GM21423 (cell line): ENCODE results near the gene ELOVL2.
"Not testable (repeated sequence)": the region's sequence is repeated elsewhere in the genome, so short reads cannot be mapped to it uniquely, and the experiment has no call there.

Source experiments
- ATAC-seq: cut with Tn5 transposase; IDR thresholded peaks from one replicate; pipeline ENCODE4 v1.9.1; 2021; ENCODE audit warnings: mild to moderate bottlenecking, moderate library complexity; ENCODE audit not compliant: unreplicated experiment

Gene ELOVL2, protein sequence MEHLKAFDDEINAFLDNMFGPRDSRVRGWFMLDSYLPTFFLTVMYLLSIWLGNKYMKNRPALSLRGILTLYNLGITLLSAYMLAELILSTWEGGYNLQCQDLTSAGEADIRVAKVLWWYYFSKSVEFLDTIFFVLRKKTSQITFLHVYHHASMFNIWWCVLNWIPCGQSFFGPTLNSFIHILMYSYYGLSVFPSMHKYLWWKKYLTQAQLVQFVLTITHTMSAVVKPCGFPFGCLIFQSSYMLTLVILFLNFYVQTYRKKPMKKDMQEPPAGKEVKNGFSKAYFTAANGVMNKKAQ

DNA sequence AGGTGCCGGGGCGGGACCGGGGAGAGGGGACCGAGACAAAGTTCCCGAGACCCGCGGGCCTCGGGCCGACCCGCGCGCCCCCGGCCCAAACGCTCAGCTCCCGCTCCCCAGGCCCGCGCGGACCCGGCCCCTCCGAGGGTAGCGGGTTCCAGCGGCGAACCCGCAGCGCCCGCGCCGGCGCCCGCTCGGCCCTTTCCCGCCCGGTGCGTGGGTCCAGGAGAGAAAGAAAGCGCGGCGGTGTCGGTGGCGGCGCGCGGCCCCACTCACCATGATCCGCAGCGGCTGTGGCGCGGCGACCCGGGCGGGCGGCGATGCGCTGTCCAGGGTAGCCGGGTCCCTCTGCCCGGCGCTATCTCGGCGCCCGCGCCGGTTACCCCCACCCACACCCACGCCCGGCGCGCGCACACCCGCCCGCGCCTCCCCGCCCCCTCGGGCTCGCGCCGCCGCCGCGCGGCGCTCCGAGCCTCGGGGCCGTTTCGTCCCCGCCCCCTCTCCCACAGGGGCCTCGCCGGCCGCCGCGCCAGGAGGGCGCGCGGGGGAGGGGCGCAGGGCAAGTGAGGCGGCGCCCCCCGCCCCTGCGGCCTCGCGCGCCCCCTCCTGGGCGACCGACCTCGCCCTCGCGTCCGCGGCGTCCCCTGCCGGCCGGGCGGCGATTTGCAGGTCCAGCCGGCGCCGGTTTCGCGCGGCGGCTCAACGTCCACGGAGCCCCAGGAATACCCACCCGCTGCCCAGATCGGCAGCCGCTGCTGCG, at the start of gene ELOVL2:
Gene ELOVL2, minus strand, starts transcription at position 345 of the 751 bp plus-strand sequence. Its CDS starts 75 bp downstream, at position 270.
- peak; percentile 53 for ATAC-seq

DNA sequence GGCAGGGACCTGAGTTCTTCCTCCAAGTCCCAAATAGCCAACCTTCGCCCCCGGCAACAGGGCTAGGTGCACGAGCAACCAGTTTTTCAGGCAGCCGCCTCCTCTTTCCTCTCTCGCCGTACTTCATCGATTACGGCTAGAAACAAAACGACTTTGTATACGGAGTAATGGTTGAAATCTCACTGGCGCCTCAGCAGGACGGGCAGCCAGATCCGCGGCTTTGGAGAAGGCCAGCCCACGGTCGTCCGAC, 49.2 kb upstream of the ELOVL2 start:
- peak; percentile 7 for ATAC-seq

DNA sequence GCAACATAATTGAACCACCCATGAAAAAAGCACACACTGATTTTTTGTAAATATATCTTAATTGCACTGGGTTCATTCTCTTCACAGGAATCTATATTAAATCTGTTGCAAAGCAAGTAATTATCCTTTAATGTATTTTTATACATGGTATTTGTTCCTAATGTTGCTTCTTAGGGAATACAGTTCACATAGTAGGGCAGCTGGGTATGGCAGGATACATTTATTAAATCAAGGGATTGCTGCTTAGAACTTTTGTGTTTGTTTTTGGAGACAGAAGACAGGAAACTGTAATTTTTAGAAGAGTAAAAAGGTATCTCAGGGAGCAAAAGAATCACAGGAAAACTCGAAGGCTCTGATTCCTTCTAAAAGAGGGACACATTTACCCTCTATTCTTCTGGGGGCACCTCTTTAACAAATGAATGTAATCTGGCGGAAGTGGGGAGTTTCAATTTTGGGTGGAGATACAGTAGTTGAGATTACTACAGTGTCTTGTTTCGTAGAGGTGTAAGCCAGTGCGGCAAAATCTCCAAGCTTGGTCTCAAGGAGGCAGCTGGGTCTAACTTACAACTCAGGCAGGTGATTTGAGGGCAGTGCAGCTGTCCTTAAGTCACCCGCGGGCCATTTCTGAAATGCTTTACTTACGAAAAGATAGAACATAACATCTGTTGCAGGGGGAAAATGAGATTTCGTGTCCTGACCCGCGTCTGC, 48.7 kb upstream of the ELOVL2 start:
- peak; percentile 33 for ATAC-seq

DNA sequence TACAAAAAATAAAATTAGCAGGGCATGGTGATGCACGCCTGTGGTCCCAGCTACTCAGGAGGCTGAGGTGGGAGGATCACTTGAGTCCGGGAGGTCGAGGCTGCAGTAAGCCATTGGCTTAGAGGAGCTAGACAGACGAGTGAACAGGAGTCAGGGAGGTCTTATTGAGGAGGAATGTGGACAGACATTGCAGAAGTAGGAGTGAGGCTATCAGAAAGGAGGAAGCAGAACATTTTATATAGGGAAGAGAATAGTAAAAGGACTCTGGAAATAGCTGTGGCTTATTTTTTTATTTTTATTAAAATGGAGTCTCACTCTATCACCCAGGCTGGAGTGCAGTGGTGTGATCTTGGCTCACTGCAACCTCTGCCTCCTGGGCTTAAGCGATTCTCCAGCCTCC, 47.0 kb upstream of the ELOVL2 start:
- ATAC-seq, result not testable (repeated sequence)

DNA sequence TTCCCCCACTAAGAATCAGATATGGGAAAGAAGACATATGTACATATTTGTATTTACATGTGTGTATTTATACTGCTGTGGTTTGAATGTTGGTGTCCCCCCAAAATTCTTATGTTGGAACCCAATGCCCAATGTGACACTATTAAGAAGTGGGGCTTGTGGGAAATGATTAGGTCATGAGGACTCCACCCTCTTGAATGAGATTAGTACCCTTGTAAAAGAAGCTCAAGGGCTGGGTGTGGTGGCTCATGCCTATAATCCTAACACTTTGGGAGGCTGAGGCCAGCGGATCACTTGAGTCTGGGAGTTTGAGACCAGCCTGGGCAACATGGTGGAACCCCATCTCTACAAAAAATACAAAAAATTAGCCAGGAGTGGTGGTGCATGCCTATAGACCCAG, 45.6 kb upstream of the ELOVL2 start:
- no peak for ATAC-seq

DNA sequence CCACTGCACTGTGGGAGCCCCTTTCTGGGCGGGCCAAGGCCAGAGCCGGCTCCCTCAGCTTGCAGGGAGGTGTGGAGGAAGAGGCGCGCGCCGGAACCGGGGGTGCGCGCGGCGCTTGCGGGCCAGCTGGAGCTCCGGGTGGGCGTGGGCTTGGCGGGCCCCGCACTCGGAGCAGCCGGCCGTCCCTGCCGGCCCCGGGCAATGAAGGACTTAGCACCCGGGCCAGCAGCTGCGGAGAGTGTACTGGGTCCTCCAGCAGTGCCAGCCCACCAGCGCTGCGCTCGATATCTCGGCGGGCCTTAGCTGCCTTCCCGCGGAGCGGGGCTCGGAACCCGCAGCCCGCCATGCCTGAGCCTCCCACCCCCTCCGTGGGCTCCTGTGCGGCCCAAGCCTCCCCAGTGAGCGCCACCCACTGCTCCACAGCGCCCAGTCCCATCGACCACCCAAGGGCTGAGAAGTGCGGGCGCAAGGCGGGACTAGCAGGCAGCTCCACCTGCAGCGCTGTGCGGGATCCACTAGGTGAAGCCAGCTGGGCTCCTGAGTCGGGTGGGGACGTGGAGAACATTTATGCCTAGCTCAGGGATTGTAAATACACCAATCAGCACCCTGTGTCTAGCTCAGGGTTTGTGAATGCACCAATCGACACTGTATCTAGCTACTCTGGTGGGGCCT, 43.2 kb upstream of the ELOVL2 start:
- not testable (repeated sequence) for ATAC-seq

DNA sequence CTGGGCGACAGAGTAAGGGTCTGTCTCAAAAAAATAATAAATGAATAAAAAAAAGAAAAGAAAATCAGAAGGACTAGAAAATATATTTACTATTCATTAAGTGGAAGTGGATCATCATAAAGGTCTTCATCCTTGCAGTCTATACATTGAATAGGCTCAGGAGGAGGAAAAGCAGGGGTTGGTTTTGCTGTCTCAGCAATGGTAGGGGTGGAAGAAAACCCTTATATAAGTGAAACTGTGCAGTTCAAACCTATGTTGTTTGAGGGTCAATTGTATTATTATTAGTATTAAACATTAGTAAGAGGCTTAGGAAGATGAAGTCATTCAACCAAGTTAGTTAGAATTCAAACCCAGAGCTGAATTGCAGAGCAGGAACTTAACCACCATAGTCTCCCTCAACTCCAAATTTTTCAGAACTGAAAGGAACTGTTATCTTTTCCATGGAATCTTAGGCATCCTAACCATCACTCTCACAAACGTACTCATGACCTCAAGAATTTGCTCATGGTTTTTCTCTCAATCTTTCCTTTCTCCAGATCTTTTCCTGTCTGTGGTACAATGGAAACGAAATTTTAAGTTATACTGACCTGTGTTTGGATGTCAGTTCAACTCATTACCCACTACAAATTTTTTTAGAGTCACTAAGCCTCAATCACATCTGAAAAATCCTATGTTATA, 41.8 kb upstream of the ELOVL2 start:
- ATAC-seq, result no peak

DNA sequence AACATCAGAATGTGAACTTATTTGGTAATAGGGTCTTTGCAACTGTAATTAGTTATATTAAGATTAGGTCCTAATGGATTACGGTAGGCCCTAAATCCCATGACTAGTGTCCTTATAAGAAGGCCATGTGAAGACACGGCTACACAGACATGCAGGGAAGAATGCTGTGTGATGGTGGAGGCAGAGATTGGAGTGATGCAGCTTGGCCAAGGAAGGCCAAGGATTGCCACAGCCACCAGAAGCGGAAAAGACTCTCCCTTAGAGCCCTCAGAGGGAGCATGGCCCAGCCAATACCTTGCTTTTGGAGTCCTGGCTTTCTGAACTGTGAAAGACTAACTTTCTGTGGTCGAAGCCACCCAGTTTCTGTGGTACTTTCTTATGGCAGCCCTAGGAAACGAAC, 39.9 kb upstream of the ELOVL2 start:
- no peak for ATAC-seq

DNA sequence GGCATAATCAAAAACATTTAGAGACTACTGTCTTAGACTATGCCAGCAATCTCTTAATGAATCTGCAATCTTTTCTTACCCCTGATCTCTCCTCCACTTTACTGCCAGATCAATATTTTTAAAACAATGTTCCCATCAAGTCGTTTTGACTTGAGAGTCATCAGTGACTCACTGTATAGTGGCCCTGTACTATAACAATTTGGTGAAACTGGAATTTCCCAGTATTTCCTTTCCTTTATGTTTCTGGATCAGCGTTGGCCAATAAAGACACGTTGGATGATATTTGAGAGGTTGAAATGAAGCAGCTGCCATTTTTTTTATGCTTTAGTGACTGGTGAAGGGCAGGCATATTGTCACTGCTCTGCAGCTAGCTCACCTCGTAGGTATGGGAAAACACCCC, 39.4 kb upstream of the ELOVL2 start:
- no peak for ATAC-seq

DNA sequence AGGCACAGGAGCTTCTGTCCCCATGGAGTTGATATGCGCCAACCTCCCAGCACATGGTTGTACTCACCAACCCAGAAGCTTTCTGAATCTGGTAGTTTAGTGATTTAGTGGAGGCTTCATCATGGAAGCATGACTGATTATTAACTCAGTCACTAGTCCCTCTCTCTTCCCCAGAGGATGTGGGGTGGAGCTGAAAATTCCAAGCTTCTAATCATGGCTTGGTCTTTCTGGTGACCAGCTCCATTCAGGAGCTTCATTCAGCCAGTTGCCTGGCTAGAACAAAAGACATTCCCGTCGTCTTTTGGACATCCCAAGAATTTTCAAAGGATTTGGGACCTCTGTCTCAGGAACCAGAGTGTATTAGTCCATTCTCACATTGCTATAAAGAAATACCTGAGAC, 36.2 kb upstream of the ELOVL2 start:
- no peak for ATAC-seq

DNA sequence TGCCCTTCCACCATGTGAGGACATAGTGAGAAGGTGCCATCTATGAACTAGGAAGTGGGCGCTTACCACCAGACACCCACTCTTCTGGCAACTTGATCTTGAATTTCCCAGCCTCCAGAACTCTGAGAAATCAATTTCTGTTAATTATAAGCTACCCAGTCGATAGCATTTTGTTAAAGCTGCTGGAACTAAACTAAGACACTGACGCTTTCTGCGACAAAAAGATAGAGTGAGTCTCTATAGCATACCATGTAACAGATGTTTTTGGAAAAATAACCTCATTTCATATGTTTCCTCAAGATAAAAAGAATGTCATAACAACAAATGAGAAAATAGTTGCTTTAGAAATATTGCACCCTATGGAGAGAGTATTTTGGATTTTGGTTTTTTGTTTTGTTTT, 34.2 kb upstream of the ELOVL2 start:
- no peak for ATAC-seq

DNA sequence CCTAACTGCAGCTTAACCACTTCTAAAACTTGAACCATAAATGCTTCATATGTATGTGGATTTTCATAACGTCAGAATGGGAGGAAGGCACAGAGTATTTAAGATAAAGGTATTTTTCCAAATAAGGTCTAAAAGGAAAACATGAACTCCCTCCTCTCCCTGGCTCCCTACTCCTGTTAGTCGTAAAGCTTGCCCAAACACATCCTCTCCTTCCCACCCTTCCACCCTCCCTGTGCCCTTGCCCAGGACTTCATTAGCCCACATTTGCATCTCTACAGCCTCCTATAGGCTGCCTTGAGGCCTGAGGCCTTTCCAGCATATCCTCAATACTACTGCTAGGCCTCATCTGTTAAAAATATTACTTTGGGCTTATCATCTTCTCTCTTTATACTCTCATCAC, 32.4 kb upstream of the ELOVL2 start:
- no peak for ATAC-seq

DNA sequence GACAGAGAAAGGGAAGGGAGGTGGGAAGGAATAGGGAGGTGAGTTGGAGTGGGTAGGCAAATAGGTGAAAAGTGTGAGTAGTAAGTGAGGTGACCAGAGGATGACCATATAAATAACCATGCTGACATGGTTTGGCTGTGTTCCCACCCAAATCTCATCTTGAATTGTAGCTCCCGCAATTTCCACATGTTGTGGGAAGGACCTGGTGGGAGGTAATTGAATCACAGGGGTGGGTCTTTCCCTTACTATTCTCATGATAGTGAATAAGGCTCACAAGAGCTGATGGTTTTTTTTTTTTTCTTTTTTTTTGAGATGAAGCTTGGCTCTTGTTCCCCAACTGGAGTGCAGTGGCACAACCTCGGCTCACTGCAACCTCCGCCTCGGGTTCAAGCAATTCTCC, 28.0 kb upstream of the ELOVL2 start:
- no peak for ATAC-seq

DNA sequence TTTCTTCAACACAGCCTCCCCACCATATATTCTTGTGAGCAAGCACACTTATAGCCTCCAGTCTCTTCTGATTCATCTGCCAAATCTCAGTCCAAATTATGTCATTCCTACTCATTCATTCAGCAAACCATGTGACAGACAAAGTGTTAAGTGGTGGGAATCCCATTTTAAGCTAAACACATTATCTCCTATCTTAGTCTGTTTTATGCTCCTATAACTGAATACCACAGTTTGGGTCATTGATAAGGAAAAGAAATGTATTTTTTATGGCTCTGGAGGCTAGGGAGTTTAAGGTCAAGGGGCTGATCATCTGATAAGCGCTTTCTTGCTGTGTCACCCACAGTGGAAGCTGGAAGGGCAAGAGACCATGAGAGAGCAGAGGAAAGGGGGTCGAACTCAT, 25.7 kb upstream of the ELOVL2 start:
- no peak for ATAC-seq

DNA sequence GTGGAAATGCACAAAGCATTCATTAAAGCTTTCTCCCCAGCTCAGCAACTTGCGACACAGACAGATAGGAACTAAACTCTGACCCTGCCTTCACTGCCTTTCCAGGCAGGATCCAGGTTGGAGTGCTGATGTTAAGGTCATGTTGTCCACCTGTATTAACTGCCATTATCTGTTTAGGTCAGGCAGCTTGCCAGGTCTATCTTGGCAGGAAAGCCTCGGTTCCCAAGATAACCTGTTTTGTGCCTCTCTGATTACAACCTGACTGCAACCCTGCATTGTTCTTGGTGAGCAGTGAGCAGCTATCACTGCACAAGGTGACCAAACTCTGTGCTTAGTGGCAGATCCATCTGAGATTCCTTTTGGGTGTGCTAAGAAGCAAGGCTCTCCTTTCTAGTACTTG, 23.2 kb upstream of the ELOVL2 start:
- no peak for ATAC-seq

DNA sequence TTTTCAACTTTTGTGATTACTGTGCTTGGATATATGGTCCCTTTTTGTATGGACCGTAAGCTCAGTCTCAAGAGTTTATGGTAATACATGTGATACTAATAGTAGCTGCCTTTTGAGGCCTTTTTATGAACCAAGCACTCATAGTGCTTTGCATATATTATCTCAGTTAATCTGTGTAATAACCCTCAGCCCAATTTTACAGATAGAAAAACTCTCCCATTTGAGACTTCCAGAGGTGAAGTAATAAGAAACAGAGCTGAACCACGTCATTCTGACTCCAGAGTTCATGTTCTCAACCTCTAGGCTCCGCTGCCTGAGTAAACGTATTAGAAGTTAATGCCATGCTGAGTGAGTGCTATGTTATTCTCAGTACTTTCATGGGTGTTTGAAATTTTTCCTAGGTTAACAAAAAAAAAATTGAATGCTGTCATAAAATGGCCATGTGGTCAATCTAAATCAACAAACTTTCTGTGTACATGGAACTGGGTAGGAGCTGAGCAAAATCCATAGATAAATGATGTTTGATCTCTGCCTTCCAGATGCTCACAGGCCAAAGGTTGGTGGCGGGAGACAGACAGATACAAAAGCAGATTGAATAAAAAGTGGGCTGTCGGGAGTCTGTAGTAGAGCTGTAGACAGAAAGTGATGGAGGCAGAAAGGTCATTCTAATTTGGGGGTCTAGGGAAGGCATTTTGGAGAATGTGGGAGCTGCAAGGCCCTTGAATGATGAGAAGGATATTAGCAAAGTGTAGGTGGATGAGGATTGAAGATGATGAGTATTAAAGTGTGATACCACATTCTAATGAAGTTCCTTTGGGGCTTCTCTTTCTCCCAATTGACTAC, 22.6 kb upstream of the ELOVL2 start:
- ATAC-seq, result no peak

DNA sequence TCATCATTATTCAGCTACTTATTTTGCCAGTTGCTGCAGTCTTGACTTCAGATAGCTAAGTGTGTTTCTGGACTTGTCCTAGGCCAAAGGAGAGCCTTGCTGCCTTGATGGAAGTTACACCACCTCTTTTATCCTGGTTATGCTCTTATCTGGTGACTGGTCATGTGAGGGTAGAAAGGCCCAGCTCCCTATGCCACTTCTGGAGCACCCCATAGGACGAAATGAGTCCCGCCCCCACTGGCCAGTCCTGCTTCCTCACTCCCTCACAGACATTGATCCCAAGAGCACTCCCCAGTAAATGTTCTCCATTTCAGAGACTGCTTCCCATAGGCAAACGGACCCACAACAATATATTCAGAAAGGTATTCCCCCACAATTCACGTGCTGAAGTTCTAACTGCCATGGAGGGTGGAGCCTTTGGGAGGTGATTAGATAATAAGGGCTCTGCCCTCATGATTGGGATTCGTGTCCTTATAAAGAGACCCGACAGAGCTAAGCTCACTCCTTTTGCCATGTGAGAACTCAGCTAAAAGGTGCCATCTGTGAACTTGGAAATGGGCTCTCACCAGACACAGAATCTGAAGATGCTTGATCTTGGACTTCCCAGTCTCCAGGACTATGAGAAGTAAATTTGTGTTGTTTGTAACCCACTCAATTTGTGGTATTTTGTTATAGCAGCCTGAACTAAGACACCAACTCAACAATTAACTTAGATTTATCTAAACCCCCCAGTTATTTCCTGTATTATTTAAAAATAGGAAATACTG, 21.5 kb upstream of the ELOVL2 start:
- no peak for ATAC-seq

DNA sequence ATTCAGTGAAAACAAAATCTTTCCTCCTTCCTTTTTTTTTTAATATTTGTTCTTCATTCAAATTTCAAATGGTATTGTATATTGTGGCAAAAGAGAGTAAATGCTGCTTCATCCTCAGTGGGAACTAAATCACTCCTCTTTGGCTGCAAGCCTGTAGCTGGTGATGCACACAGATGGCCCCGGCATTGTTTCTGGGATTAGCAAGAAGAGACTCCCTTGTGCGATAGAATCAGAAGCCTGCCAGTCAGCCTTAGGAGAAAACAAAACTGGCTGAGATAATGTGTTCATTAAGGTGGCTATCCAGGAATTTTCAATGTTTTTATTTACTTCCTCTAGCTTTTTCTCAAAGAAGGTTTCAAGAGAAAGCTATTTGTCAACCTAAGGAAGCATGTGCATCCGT, 20.7 kb upstream of the ELOVL2 start:
- ATAC-seq, result no peak

DNA sequence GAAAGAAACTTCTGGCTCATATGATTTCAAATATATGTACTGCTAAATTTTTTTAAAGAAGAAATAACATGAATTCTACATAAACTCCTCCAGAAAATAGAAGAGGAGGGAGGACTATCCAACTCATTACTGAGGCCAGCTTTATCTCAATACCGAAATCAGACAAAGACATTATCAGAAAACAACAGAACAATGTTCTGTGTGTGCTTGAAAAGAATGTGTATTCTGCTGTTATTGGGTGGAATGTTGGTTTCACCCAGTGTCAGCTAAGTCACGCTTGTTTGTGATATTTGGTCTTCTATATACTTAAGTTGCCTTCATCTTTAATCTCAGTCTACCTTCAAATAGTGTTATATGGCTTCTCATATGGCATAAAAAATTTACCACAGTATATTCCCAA, 18.6 kb upstream of the ELOVL2 start:
- no peak for ATAC-seq
